WERI-Rb-1 (cell line): ENCODE data around the gene LRIG1.
A peak's percentile ranks its signal among the peaks of the same experiment; 100 is the strongest.

Source experiments
- DNase-seq: peaks from one replicate; pipeline ENCODE4 v3.0.0-alpha.2; 2020
- H3K27ac ChIP-seq: fragments of 250-450 bp; sonication (Bioruptor Pico); 2 replicates; pipeline ENCODE4 v1.5.1; 2020; ENCODE audit warnings: mild to moderate bottlenecking, moderate library complexity
- H3K27me3 ChIP-seq: fragments of 250-450 bp; sonication (Bioruptor Pico); 2 replicates; pipeline ENCODE4 v1.5.1; 2021; ENCODE audit warnings: mild to moderate bottlenecking, low read depth, moderate library complexity; ENCODE audit not compliant: insufficient read depth, severe bottlenecking
- H3K36me3 ChIP-seq: fragments of 250-450 bp; sonication (Bioruptor Pico); 2 replicates; pipeline ENCODE4 v1.5.1; 2020; ENCODE audit warnings: mild to moderate bottlenecking, moderate library complexity
- H3K4me3 ChIP-seq: 2 replicates; pipeline ENCODE4 v1.5.1; 2011; ENCODE audit warnings: low read depth, mild to moderate bottlenecking, control low read depth, low read length
- H3K9me3 ChIP-seq: fragments of 250-450 bp; sonication (Bioruptor Pico); 2 replicates; pipeline ENCODE4 v1.5.1; 2021; ENCODE audit warnings: mild to moderate bottlenecking, moderate library complexity; ENCODE audit not compliant: severe bottlenecking
- TF ChIP-seq, protein P1 (sequence below): IDR thresholded peaks from 2 replicates; pipeline ENCODE4 v1.5.1; 2011; ENCODE audit warnings: low read depth, mild to moderate bottlenecking, control low read depth, inconsistent platforms, low read length

LRIG1 gene

DNA sequence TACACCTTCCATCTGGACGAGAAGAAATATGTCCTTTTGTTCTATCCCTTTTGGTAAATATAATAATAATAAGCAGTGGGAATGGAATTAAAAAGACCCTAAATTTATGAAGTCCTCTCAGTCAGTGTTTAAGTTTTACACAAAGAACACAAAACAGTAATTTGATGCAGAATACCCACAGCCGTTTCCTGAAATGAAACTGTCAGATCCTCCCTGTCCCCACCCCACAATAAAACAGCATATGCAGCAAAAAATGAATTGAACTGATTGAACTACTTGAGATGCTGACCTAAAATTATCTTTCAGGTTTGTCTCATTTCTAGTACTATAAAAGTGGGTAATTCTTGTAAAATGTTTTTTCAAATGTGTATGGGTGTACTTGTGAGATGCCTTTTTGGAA, 2.2 kb upstream of the LRIG1 start:
- Histone ChIP-seq H3K27ac (no peak overlapping the region), H3K4me3 (no peak overlapping the region), H3K27me3 (no peaks in the 10 kb centered on the region), H3K9me3 (no peaks in the 10 kb centered on the region), H3K36me3 (peaks cover 5% of the 10 kb centered on the region; the same call in 1 of the 2 replicates)
- TF ChIP-seq, protein P1, sequence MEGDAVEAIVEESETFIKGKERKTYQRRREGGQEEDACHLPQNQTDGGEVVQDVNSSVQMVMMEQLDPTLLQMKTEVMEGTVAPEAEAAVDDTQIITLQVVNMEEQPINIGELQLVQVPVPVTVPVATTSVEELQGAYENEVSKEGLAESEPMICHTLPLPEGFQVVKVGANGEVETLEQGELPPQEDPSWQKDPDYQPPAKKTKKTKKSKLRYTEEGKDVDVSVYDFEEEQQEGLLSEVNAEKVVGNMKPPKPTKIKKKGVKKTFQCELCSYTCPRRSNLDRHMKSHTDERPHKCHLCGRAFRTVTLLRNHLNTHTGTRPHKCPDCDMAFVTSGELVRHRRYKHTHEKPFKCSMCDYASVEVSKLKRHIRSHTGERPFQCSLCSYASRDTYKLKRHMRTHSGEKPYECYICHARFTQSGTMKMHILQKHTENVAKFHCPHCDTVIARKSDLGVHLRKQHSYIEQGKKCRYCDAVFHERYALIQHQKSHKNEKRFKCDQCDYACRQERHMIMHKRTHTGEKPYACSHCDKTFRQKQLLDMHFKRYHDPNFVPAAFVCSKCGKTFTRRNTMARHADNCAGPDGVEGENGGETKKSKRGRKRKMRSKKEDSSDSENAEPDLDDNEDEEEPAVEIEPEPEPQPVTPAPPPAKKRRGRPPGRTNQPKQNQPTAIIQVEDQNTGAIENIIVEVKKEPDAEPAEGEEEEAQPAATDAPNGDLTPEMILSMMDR, result no peak
- DNase-seq, result no peak

DNA sequence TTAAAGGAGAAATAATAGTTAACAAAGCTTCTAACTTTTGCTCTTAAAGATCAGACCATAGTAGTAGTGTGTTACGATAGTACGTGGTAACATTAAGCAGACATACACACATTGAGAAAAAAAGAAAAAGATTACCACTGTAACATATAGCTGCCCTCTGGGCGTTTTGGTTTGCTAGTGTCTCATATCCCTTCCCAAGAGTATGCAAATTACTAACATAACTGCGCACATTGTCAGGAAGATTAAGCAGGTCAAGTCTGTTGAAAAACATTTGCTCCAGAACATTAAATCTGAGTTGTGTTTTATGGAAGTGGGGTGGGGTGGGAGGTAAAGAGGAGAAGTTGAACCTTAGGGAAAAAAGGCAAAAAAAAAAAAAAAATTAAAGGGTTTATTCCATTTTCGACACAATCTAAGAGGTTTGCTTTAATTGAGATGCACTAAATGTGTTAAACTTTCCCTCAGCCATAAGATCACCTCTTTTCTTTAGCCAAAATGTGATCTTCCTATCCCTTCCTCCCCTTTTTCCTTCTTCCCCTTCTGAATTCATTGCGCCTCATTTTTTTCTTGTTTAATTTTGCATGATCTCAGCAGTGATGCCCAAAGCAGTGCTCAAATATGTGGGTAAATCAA, 1.5 kb upstream of the LRIG1 start:
- no peak for DNase-seq
- Histone ChIP-seq H3K4me3 (no peak overlapping the region), H3K9me3 (no peaks in the 10 kb centered on the region), H3K36me3 (peaks cover 5% of the 10 kb centered on the region; the same call in 1 of the 2 replicates), H3K27ac (no peak overlapping the region), H3K27me3 (no peaks in the 10 kb centered on the region)
- TF ChIP-seq, protein P1, result no peak

DNA sequence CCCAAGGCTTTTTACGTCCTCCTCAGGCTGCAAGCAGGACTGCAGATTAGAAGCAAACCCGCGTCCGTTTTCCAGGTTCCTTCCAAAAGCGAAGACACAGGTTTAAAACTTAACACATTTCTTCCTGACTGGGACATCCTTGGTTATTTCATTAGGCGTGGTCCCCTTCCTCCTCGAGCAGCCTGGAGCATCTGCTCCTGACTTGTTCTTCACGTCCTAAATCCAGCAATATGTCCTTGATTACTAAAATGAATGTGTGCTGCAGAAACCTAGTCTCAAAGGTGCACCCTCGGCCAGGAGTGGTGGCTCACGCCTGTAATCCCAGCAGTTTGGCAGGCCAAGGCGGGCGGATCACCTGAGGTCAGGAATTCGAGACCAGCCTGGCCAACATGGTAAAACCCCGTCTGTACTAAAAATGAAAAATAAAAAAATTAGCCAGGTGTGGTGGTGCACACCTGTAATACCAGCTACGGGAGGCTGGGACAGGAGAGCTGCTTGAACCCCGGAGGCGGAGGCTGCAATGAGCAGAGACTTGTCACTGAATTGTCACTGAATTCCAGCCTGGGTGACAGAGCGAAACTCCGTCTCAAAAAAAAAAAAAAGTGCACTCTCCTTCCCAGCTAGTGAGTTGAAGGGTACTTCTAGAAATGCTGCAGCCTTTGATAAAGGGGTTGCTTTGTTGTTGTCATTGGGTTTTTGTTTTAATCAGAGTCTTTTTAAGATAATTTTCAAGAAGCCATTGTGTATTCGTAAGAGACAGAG, 842 bp upstream of the LRIG1 start:
- Histone ChIP-seq H3K36me3 (peaks cover 5% of the 10 kb centered on the region; the same call in 1 of the 2 replicates), H3K9me3 (no peaks in the 10 kb centered on the region), H3K4me3 (peak overlapping the region; percentile 54), H3K27me3 (no peaks in the 10 kb centered on the region), H3K27ac (peak overlapping the region; percentile 40; the same call in 1 of the 2 replicates)
- TF ChIP-seq, protein P1, result no peak
- DNase-seq, result no peak

DNA sequence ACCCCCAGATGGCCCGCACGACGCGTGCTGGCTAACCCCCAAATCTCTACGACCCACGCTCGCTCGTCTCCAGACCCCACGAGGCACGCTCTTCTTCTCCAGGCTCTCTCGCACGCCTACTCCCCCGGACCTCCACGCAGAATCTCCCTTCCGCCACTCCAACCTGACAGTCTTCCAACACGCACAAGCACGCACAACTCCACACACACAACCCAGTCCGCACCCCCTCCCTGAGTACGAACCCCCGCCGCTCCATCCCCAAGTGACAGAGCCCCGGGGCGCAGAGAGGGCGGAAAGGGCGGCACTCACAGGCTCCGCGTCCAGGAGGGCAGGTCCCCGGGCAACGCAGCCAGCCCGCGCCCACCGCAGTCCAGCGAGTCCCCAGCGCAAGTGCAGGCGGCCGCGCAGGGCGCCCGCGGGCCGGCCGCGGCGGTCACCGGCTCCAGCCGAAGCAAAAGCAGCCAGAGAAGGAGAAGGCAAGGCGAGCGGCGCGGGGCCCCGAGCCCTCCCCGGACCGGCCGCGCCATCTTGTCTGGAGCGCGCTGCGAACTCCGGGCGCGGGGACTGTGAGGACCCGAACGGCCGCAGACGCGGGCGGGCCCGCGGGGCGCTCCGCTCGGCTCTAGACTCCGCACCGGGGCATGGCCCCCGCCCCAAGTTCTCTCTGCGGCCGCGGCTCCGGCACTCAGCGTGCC, 794 bp downstream of the LRIG1 start:
- TF ChIP-seq, protein P1, result no peak
- peak overlapping the region; percentile 81 for H3K27ac ChIP-seq
- peaks cover 5% of the 10 kb centered on the region; the same call in 1 of the 2 replicates for H3K36me3 ChIP-seq
- DNase-seq, result peak; percentile 31
- H3K4me3 ChIP-seq, result peak overlapping the region; percentile 86
- no peaks in the 10 kb centered on the region for H3K9me3 ChIP-seq
- no peaks in the 10 kb centered on the region for H3K27me3 ChIP-seq

DNA sequence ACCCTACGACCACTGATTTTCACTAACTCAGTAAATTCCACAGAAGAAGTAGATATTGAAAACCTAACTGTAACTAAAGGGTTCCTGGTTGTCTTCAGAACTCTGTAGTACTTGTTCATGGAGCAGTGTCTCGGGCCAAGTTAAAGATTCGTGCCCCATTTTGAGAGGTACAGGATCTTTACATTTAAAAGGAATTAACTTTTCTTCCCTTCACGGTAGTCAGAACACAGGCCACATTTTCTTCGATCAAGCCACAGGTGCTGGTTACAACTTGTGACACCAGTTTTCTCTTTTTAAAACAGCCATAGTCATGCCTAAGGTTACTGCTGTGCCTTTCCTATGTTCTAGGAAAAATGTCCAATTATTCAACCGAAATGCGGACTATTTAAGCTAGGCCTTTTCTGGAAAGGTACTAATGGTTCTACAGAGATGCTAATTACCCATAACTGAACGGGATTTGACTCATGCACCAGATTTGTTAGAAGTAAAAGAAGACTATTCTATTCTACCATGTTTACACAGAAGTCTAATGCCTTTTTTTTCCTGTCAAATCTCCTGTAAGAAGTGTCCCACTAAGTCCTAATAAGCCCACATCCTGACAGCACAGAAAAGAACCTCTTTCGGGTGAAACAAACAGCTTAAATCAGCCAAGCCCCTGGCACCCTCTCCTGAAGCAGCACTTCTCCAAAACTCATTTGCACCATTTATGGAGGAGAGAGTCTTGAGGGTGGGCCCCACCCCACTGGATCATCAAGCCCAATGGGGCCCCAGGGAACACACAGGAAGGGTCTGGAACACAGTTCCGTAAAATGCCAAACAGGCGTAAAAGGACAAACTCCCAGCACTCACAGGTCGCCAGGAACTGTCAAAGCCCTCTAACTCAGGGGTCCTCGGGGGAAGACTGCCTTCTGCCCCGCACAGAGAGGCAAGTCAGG, 1.9 kb downstream of the LRIG1 start:
- no peaks in the 10 kb centered on the region for H3K9me3 ChIP-seq
- peaks cover 5% of the 10 kb centered on the region; the same call in 1 of the 2 replicates for H3K36me3 ChIP-seq
- no peaks in the 10 kb centered on the region for H3K27me3 ChIP-seq
- no peak for DNase-seq
- no peak overlapping the region for H3K27ac ChIP-seq
- TF ChIP-seq, protein P1, result no peak
- peak overlapping the region; percentile 86 for H3K4me3 ChIP-seq
